GM21723 (cell line): ENCODE measurements around the gene THSD8.

ENCODE experiments used
- ATAC-seq: cut with Tn5 transposase; IDR thresholded peaks from one replicate; pipeline ENCODE4 v1.9.1; 2021; ENCODE audit warnings: mild to moderate bottlenecking, moderate library complexity; ENCODE audit not compliant: unreplicated experiment

THSD8 gene

GRCh38 chr19:12847159-12848139, 45.6 kb downstream of the THSD8 start:
- peak; percentile 56 for ATAC-seq
